Transverse colon (tissue), 3 donors: ENCODE data around the gene MBD3L2B.
"Not testable (repeated sequence)": the region's sequence is repeated elsewhere in the genome, so short reads cannot be mapped to it uniquely, and the experiment has no call there.

ENCODE experiments used
- POLR2A ChIP-seq: fragments of 450-650 bp; IDR thresholded peaks from one replicate; pipeline ENCODE4 v1.6.1; 2016; ENCODE audit warnings: antibody characterized with exemption, mild to moderate bottlenecking, moderate library complexity
- TF ChIP-seq, protein P1 (sequence below), 5 experiments: fragments of 200-600 bp in 3 of 5; fragments of 450-650 bp in 2 of 5; sonication (generic) in 3 of 5; IDR thresholded peaks; 1 replicate in 2 of 5; 2 replicates in 3 of 5; pipeline ENCODE4 v1.5.1; 2016 to 2017; ENCODE audit warnings: antibody characterized with exemption in 5 of 5, inconsistent platforms in 3 of 5, mild to moderate bottlenecking in 2 of 5, moderate library complexity in 1 of 5

DNA sequence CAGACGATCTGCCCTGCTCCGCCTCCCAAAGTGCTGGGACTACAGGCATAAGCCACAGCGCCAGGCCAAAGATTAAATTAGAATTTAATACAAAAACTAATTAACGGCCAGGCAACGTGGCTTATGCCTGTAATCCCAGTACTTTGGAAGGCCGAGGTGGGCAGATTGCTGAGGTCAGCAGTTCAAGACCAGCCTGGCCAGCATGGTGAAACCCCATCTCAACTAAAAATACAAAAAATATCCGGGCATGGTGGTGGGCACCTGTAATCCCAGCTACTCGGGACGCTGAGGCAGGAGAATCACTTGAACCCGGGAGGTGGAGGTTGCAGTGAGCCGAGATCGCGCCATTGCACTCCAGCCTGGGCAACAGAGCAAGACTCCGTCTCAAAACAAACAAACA, 34.4 kb upstream of the MBD3L2B start:
- TF ChIP-seq, protein P1, sequence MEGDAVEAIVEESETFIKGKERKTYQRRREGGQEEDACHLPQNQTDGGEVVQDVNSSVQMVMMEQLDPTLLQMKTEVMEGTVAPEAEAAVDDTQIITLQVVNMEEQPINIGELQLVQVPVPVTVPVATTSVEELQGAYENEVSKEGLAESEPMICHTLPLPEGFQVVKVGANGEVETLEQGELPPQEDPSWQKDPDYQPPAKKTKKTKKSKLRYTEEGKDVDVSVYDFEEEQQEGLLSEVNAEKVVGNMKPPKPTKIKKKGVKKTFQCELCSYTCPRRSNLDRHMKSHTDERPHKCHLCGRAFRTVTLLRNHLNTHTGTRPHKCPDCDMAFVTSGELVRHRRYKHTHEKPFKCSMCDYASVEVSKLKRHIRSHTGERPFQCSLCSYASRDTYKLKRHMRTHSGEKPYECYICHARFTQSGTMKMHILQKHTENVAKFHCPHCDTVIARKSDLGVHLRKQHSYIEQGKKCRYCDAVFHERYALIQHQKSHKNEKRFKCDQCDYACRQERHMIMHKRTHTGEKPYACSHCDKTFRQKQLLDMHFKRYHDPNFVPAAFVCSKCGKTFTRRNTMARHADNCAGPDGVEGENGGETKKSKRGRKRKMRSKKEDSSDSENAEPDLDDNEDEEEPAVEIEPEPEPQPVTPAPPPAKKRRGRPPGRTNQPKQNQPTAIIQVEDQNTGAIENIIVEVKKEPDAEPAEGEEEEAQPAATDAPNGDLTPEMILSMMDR (IDR thresholded peaks at IDR 0.05), result not testable (repeated sequence)
- not testable (repeated sequence) for TF ChIP-seq POLR2A
